BE2C (cell line): ENCODE results near the gene PTPRD.

ENCODE experiments used
- DNase-seq: peaks from one replicate; pipeline ENCODE4 v3.0.0-alpha.2; 2020
- H3K27me3 ChIP-seq: fragments of 250-450 bp; sonication (Bioruptor Pico); 2 replicates; pipeline ENCODE4 v1.5.1; 2020; ENCODE audit warnings: mild to moderate bottlenecking
- H3K36me3 ChIP-seq: fragments of 250-450 bp; sonication (Bioruptor Pico); 2 replicates; pipeline ENCODE4 v1.5.1; 2020; ENCODE audit warnings: mild to moderate bottlenecking
- H3K4me1 ChIP-seq: fragments of 250-450 bp; sonication (Bioruptor Pico); 2 replicates; pipeline ENCODE4 v1.5.1; 2020
- H3K4me3 ChIP-seq: 2 replicates; pipeline ENCODE4 v1.5.1; 2011; ENCODE audit warnings: low read depth, low read length
- H3K9me3 ChIP-seq: fragments of 250-450 bp; sonication (Bioruptor Pico); 2 replicates; pipeline ENCODE4 v1.5.1; 2020
- CTCF ChIP-seq: IDR thresholded peaks from 2 replicates; pipeline ENCODE4 v1.5.1; 2012; ENCODE audit warnings: mild to moderate bottlenecking, low read depth, low read length

PTPRD gene

GRCh38 chr9:8730618-8731017 is 1882.2 kb downstream of the PTPRD start:
- no peak overlapping the region for H3K4me3 ChIP-seq
- TF ChIP-seq CTCF = no peak
- no peaks in the 10 kb centered on the region for H3K27me3 ChIP-seq
- H3K9me3 ChIP-seq = no peaks in the 10 kb centered on the region
- no peak for DNase-seq
- H3K36me3 ChIP-seq = no peaks in the 10 kb centered on the region
- no peaks in the 10 kb centered on the region for H3K4me1 ChIP-seq

GRCh38 chr9:8728910-8729309 is 1883.9 kb downstream of the PTPRD start:
- H3K9me3 ChIP-seq = no peaks in the 10 kb centered on the region
- H3K27me3 ChIP-seq = no peaks in the 10 kb centered on the region
- no peaks in the 10 kb centered on the region for H3K36me3 ChIP-seq
- no peak for TF ChIP-seq CTCF
- DNase-seq = no peak
- no peaks in the 10 kb centered on the region for H3K4me1 ChIP-seq
- H3K4me3 ChIP-seq = no peak overlapping the region

GRCh38 chr9:8727191-8727590 is 1885.6 kb downstream of the PTPRD start:
- H3K4me1 ChIP-seq = no peaks in the 10 kb centered on the region
- TF ChIP-seq CTCF = no peak
- H3K36me3 ChIP-seq = no peaks in the 10 kb centered on the region
- no peak overlapping the region for H3K4me3 ChIP-seq
- no peaks in the 10 kb centered on the region for H3K9me3 ChIP-seq
- H3K27me3 ChIP-seq = no peaks in the 10 kb centered on the region
- no peak for DNase-seq

- no peak for TF ChIP-seq CTCF
- no peak for DNase-seq
- H3K9me3 ChIP-seq = no peaks in the 10 kb centered on the region
- no peaks in the 10 kb centered on the region for H3K4me1 ChIP-seq
- H3K27me3 ChIP-seq = no peaks in the 10 kb centered on the region
- no peaks in the 10 kb centered on the region for H3K36me3 ChIP-seq
- no peak overlapping the region for H3K4me3 ChIP-seq
These were observed 1886.1 kb downstream of the PTPRD start for GRCh38 chr9:8726692-8727091.

- Histone ChIP-seq H3K27me3 (no peaks in the 10 kb centered on the region), H3K9me3 (no peaks in the 10 kb centered on the region), H3K36me3 (no peaks in the 10 kb centered on the region), H3K4me1 (no peaks in the 10 kb centered on the region), H3K4me3 (no peak overlapping the region)
- DNase-seq = no peak
- no peak for TF ChIP-seq CTCF
These were observed 1887.2 kb downstream of the PTPRD start for GRCh38 chr9:8725635-8726034.

GRCh38 chr9:8724284-8725018 is 1888.4 kb downstream of the PTPRD start:
- no peaks in the 10 kb centered on the region for H3K4me1 ChIP-seq
- H3K36me3 ChIP-seq = no peaks in the 10 kb centered on the region
- no peaks in the 10 kb centered on the region for H3K9me3 ChIP-seq
- DNase-seq = no peak
- H3K27me3 ChIP-seq = no peaks in the 10 kb centered on the region
- no peak overlapping the region for H3K4me3 ChIP-seq
- TF ChIP-seq CTCF = no peak
